IMR-90 (cell line): ENCODE results near the gene HS6ST2. TPM values are rescaled to one million over a fixed set of nuclear protein-coding genes. Genes with fewer than 3 reads are reported as not detected.

Source experiments
- ATAC-seq: fragments of 200-7000 bp; cut with Tn5 transposase; 2 replicates; pipeline ENCODE4 v1.9.1; 2020; ENCODE audit warnings: low read depth, mild to moderate bottlenecking, moderate library complexity
- BruUV-seq: library from RNA; stranded (reverse); fragments of 400-500 nt; replicated peaks from 2 replicates; lab custom pipeline; 2021; lab: Mats Ljungman, UMichigan
- CTCF ChIA-PET: fragments of 300-600 bp; formaldehyde crosslinking; extraction: SDS; loops from one replicate; lab custom pipeline; 2021; ENCODE audit warnings: antibody characterized with exemption; lab: Yijun Ruan, JAX
- POLR2A ChIA-PET: fragments of 300-600 bp; sonication (Branson Sonifier 250); formaldehyde crosslinking; loops from one replicate; lab custom pipeline; 2022; ENCODE audit warnings: antibody characterized with exemption; ENCODE audit not compliant: unreplicated experiment; lab: Charles Lee
- DNase-seq: peaks from one replicate; pipeline ENCODE4 v3.0.0; 2013
- H2AFZ ChIP-seq: replicated peaks from 2 replicates; pipeline ENCODE3; 2013; ENCODE audit warnings: low read length, mild to moderate bottlenecking; ENCODE audit not compliant: poor library complexity
- H2AK5ac ChIP-seq: 2 replicates; pipeline ENCODE4 v1.6.1; 2013; ENCODE audit warnings: low read depth, low read length, inconsistent platforms
- H2AK9ac ChIP-seq: replicated peaks from 2 replicates; pipeline ENCODE3; 2013; ENCODE audit warnings: mild to moderate bottlenecking, low read depth, low read length, moderate library complexity; ENCODE audit not compliant: poor library complexity
- H2BK120ac ChIP-seq: 2 replicates; pipeline ENCODE4 v1.6.1; 2013; ENCODE audit warnings: low read depth, low read length, inconsistent platforms
- H2BK15ac ChIP-seq: 3 replicates; pipeline ENCODE4 v1.6.1; 2013; ENCODE audit warnings: low read depth, low read length, inconsistent platforms
- H2BK20ac ChIP-seq: 2 replicates; pipeline ENCODE4 v1.6.1; 2013; ENCODE audit warnings: low read depth, mild to moderate bottlenecking, inconsistent platforms, low read length, moderate library complexity
- H2BK5ac ChIP-seq: 2 replicates; pipeline ENCODE4 v1.6.1; 2013; ENCODE audit warnings: mild to moderate bottlenecking, low read depth, low read length, inconsistent platforms; ENCODE audit not compliant: poor library complexity, severe bottlenecking
- H3K14ac ChIP-seq: replicated peaks from 2 replicates; pipeline ENCODE4 v1.6.1; 2013; ENCODE audit warnings: low read depth, low read length, inconsistent platforms
- H3K18ac ChIP-seq: 2 replicates; pipeline ENCODE4 v1.6.1; 2013; ENCODE audit warnings: low read depth, low read length, control low read depth
- H3K23ac ChIP-seq: 2 replicates; pipeline ENCODE4 v1.6.1; 2013; ENCODE audit warnings: low read depth, low read length, inconsistent platforms
- H3K27ac ChIP-seq: 2 replicates; pipeline ENCODE4 v1.5.1; 2013; ENCODE audit warnings: mild to moderate bottlenecking, control low read depth, low read length; ENCODE audit not compliant: insufficient read depth
- H3K27me3 ChIP-seq: 2 replicates; pipeline ENCODE4 v1.6.1; 2013; ENCODE audit warnings: low read length; ENCODE audit not compliant: control insufficient read depth, insufficient read depth
- H3K36me3 ChIP-seq: 2 replicates; pipeline ENCODE4 v1.6.1; 2013; ENCODE audit warnings: low read length, mixed read lengths; ENCODE audit not compliant: control insufficient read depth, insufficient read depth
- H3K4ac ChIP-seq: 2 replicates; pipeline ENCODE4 v1.6.1; 2013; ENCODE audit warnings: low read depth, low read length, inconsistent platforms
- H3K4me1 ChIP-seq: 2 replicates; pipeline ENCODE4 v1.6.1; 2013; ENCODE audit warnings: low read length, mixed read lengths; ENCODE audit not compliant: control insufficient read depth, insufficient read depth
- H3K4me2 ChIP-seq: 2 replicates; pipeline ENCODE4 v1.6.1; 2013; ENCODE audit warnings: low read depth, mild to moderate bottlenecking, control low read depth, low read length, moderate library complexity
- H3K4me3 ChIP-seq: 2 replicates; pipeline ENCODE4 v1.5.1; 2013; ENCODE audit warnings: low read depth, mild to moderate bottlenecking, control low read depth, low read length, moderate library complexity; ENCODE audit not compliant: insufficient read depth
- H3K56ac ChIP-seq: 2 replicates; pipeline ENCODE4 v1.6.1; 2013; ENCODE audit warnings: low read length, inconsistent platforms; ENCODE audit not compliant: insufficient read depth; ENCODE audit errors: extremely low read depth
- H3K79me1 ChIP-seq, 2 experiments: 2 replicates each; pipeline ENCODE4 v1.6.1; 2013; ENCODE audit warnings: low read length in 2 of 2, inconsistent platforms in 1 of 2, low read depth in 1 of 2
- H3K9ac ChIP-seq: 2 replicates; pipeline ENCODE4 v1.6.1; 2013; ENCODE audit warnings: low read depth, low read length, control low read depth
- H3K9me1 ChIP-seq: 2 replicates; pipeline ENCODE4 v1.6.1; 2013; ENCODE audit warnings: low read length, inconsistent platforms; ENCODE audit not compliant: insufficient read depth
- H3K9me3 ChIP-seq: 2 replicates; pipeline ENCODE4 v1.6.1; 2013; ENCODE audit warnings: low read length; ENCODE audit not compliant: control insufficient read depth, insufficient read depth
- H4K20me1 ChIP-seq: 2 replicates; pipeline ENCODE4 v1.6.1; 2013; ENCODE audit warnings: low read length, inconsistent platforms; ENCODE audit not compliant: insufficient read depth
- H4K5ac ChIP-seq: 2 replicates; pipeline ENCODE4 v1.6.1; 2013; ENCODE audit warnings: mild to moderate bottlenecking, low read depth, low read length, control low read depth
- H4K8ac ChIP-seq, 2 experiments: 2 replicates each; pipeline ENCODE4 v1.6.1; 2013; ENCODE audit warnings: low read depth in 2 of 2, low read length in 2 of 2, control low read depth in 1 of 2, inconsistent platforms in 1 of 2
- H4K91ac ChIP-seq: 2 replicates; pipeline ENCODE4 v1.6.1; 2013; ENCODE audit warnings: low read depth, low read length, inconsistent platforms; ENCODE audit not compliant: insufficient read depth
- CHD1 ChIP-seq: IDR thresholded peaks from 2 replicates; pipeline ENCODE4 v1.6.1; 2012; ENCODE audit warnings: low read depth, low read length, improper control_type of control experiment
- FOS ChIP-seq: fragments of 150-350 bp; IDR thresholded peaks from 2 replicates; pipeline ENCODE4 v1.6.1; 2016; ENCODE audit warnings: low read depth, low read length
- MAFK ChIP-seq: IDR thresholded peaks from 2 replicates; pipeline ENCODE4 v1.6.1; 2012; ENCODE audit warnings: low read depth, low read length, improper control_type of control experiment
- MAZ ChIP-seq: IDR thresholded peaks from 2 replicates; pipeline ENCODE4 v1.6.1; 2012; ENCODE audit warnings: low read depth, mild to moderate bottlenecking, low read length, improper control_type of control experiment, moderate library complexity, borderline replicate concordance
- MXI1 ChIP-seq: IDR thresholded peaks from 2 replicates; pipeline ENCODE4 v1.6.1; 2012; ENCODE audit warnings: low read depth, mild to moderate bottlenecking, low read length, moderate library complexity, borderline replicate concordance
- NFE2L2 ChIP-seq: fragments of 150-350 bp; IDR thresholded peaks from 2 replicates; pipeline ENCODE4 v1.6.1; 2016; ENCODE audit warnings: low read depth, mild to moderate bottlenecking, low read length
- POLR2A ChIP-seq: IDR thresholded peaks from 2 replicates; pipeline ENCODE4 v1.6.1; 2012; ENCODE audit warnings: mild to moderate bottlenecking, low read depth, low read length
- RAD21 ChIP-seq: IDR thresholded peaks from 2 replicates; pipeline ENCODE4 v1.6.1; 2012; ENCODE audit warnings: low read length, improper control_type of control experiment
- RCOR1 ChIP-seq: IDR thresholded peaks from 2 replicates; pipeline ENCODE4 v1.6.1; 2012; ENCODE audit warnings: mild to moderate bottlenecking, low read length, improper control_type of control experiment; ENCODE audit not compliant: insufficient replicate concordance
- RFX5 ChIP-seq: IDR thresholded peaks from 2 replicates; pipeline ENCODE4 v1.8.0; 2012; ENCODE audit warnings: low read depth, mild to moderate bottlenecking, low read length, moderate library complexity
- SMC3 ChIP-seq: fragments of 150-350 bp; IDR thresholded peaks from 2 replicates; pipeline ENCODE4 v1.6.1; 2016; ENCODE audit warnings: low read depth, mild to moderate bottlenecking, antibody characterized with exemption, low read length, moderate library complexity
- WGBS, 2 experiments: methylation state at CpG; one replicate each; pipeline versions ENCODE4 v1.1.5 to v1.1.7; 2013; ENCODE audit warnings: missing lambda C conversion rate in 2 of 2; ENCODE audit not compliant: insufficient read length in 1 of 2; ENCODE audit errors: extremely low coverage in 2 of 2; 5-methylcytosine and 5-hydroxymethylcytosine counted together
- dilution Hi-C: fragments of 300-500 bp; cut with HindIII; formaldehyde crosslinking; loops from one replicate; pipeline ENCODE4 v1.14.3; 2018; ENCODE audit warnings: low sequenced_read_pairs; ENCODE audit not compliant: unreplicated experiment
- in situ Hi-C: fragments of 300-500 bp; cut with MboI; formaldehyde crosslinking; loops from 3 replicates; pipeline ENCODE4 v1.14.3; 2019; ENCODE audit warnings: low sequenced_read_pairs, inconsistent platforms, mixed read lengths
- intact Hi-C: fragments of 100-400 bp; cut with micrococcal nuclease; formaldehyde crosslinking; loops from 2 replicates; pipeline ENCODE4 v1.10.0; 2022
- polyA plus RNA-seq, 3 experiments: library from polyadenylated mRNA; depleted of rRNA; stranded (reverse); fragments of >200 nt; gene quantifications; 2 replicates each; pipeline ENCODE4 v1.2.3, GENCODE V29; 2012; ENCODE audit warnings: low replicate concordance in 1 of 3
- total RNA-seq: library from RNA; depleted of rRNA; stranded (reverse); fragments of >200 nt; gene quantifications from 2 replicates; pipeline ENCODE4 v1.2.3, GENCODE V29; 2012
- TF ChIP-seq, protein P1 (sequence below): fragments of 150-350 bp; IDR thresholded peaks from 2 replicates; pipeline ENCODE4 v1.6.1; 2017; ENCODE audit warnings: mild to moderate bottlenecking, antibody characterized with exemption, low read length, low read depth
- TF ChIP-seq, protein P2 (sequence below): fragments of 150-350 bp; IDR thresholded peaks from 2 replicates; pipeline ENCODE4 v1.6.1; 2016; ENCODE audit warnings: low read depth, mild to moderate bottlenecking, low read length, moderate library complexity, borderline replicate concordance
- TF ChIP-seq, protein P3 (sequence below): conservative IDR thresholded peaks from 2 replicates; pipeline ENCODE4 v1.5.1; 2012; ENCODE audit warnings: mild to moderate bottlenecking, low read depth, low read length, improper control_type of control experiment

Gene HS6ST2
- total and polyA plus RNA-seq, 2 of the 4 experiments (the other 2 are of a cell fraction) = not detected

DNA sequence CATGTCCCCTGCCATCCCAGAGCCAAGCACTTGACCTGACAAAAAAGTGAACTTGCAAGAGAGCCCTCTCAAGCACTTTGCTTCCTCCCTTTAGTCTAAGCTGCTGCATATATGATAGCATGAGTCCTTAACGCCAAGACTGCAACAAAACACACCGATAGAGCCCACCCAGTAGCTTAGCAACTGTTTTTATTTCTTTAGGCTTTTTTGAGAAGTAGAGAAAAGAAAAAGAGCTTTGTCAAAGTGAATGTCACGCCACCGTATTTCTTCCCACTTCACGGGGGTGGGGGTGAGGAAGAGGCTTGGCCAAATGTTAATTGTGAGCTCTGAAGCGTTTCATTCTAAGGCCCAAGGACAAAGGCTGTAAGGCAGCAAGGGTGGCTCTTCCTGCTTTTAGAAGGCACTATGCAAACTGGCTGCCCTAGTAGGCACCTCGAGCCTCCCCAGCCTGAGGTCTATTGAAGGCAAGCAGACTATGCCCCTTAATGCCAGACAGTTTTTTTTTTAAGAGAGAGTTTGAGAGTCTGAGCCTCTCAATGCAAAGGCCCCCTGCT, 138.6 kb downstream of the HS6ST2 start:
- Histone ChIP-seq H3K56ac (no peak overlapping the region), H2AK9ac (no peak overlapping the region), H4K8ac (no peak overlapping the region), H3K18ac (no peak overlapping the region), H3K79me1 (no peaks in the 10 kb centered on the region), H4K5ac (no peak overlapping the region), H3K4me2 (no peak overlapping the region), H3K27me3 (no peaks in the 10 kb centered on the region; the same call in 1 of the 2 replicates), H2AK5ac (no peak overlapping the region), H2BK15ac (no peak overlapping the region), H3K36me3 (no peaks in the 10 kb centered on the region), H3K4me3 (no peak overlapping the region), H3K23ac (no peak overlapping the region), H2BK120ac (no peak overlapping the region), H3K9ac (no peak overlapping the region), H2BK5ac (no peak overlapping the region), H4K20me1 (no peaks in the 10 kb centered on the region), H3K9me1 (no peaks in the 10 kb centered on the region), H2AFZ (no peak overlapping the region), H3K27ac (no peak overlapping the region), H3K14ac (no peak overlapping the region), H2BK20ac (no peak overlapping the region), H4K91ac (no peak overlapping the region), H3K4ac (no peak overlapping the region), H3K4me1 (no peaks in the 10 kb centered on the region), H3K9me3 (no peaks in the 10 kb centered on the region)
- dilution Hi-C loops (no loop called here), in situ Hi-C loops (no loop called here), intact Hi-C loops (no loop called here)
- DNase-seq (no peak), ATAC-seq (no peak)
- CTCF ChIA-PET = no interaction called here
- POLR2A ChIA-PET = no interaction called here
- no CpG with 5 or more reads among the region's 7 CpGs for WGBS, 2 experiments
- no TSS peak for BruUV-seq
- no peak for TF ChIP-seq POLR2A
- TF ChIP-seq MAFK = no peak
- TF ChIP-seq, protein P1, sequence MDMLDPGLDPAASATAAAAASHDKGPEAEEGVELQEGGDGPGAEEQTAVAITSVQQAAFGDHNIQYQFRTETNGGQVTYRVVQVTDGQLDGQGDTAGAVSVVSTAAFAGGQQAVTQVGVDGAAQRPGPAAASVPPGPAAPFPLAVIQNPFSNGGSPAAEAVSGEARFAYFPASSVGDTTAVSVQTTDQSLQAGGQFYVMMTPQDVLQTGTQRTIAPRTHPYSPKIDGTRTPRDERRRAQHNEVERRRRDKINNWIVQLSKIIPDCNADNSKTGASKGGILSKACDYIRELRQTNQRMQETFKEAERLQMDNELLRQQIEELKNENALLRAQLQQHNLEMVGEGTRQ = no peak
- no peak for TF ChIP-seq FOS
- TF ChIP-seq RFX5 = no peak
- TF ChIP-seq SMC3 = no peak
- TF ChIP-seq NFE2L2 = no peak
- TF ChIP-seq CHD1 = no peak
- TF ChIP-seq, protein P2, sequence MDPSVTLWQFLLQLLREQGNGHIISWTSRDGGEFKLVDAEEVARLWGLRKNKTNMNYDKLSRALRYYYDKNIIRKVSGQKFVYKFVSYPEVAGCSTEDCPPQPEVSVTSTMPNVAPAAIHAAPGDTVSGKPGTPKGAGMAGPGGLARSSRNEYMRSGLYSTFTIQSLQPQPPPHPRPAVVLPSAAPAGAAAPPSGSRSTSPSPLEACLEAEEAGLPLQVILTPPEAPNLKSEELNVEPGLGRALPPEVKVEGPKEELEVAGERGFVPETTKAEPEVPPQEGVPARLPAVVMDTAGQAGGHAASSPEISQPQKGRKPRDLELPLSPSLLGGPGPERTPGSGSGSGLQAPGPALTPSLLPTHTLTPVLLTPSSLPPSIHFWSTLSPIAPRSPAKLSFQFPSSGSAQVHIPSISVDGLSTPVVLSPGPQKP = no peak
- TF ChIP-seq, protein P3, sequence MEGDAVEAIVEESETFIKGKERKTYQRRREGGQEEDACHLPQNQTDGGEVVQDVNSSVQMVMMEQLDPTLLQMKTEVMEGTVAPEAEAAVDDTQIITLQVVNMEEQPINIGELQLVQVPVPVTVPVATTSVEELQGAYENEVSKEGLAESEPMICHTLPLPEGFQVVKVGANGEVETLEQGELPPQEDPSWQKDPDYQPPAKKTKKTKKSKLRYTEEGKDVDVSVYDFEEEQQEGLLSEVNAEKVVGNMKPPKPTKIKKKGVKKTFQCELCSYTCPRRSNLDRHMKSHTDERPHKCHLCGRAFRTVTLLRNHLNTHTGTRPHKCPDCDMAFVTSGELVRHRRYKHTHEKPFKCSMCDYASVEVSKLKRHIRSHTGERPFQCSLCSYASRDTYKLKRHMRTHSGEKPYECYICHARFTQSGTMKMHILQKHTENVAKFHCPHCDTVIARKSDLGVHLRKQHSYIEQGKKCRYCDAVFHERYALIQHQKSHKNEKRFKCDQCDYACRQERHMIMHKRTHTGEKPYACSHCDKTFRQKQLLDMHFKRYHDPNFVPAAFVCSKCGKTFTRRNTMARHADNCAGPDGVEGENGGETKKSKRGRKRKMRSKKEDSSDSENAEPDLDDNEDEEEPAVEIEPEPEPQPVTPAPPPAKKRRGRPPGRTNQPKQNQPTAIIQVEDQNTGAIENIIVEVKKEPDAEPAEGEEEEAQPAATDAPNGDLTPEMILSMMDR = no peak
- TF ChIP-seq MXI1 = no peak
- no peak for TF ChIP-seq RAD21
- TF ChIP-seq MAZ = no peak
- TF ChIP-seq RCOR1 = no peak
